PC-9 (cell line): ENCODE measurements around the gene PLAAT4. TPM values are rescaled to one million over a fixed set of nuclear protein-coding genes. Genes with fewer than 3 reads are reported as not detected.

Experiments
- BruUV-seq: library from RNA; stranded (reverse); fragments of 400-500 nt; replicated peaks from 2 replicates; lab custom pipeline; 2021; lab: Mats Ljungman, UMichigan
- CTCF ChIA-PET: fragments of 300-600 bp; sonication (Branson Sonifier 250); formaldehyde crosslinking; loops from one replicate; lab custom pipeline; 2022; ENCODE audit warnings: antibody characterized with exemption; lab: Charles Lee
- POLR2A ChIA-PET: fragments of 300-600 bp; sonication (Branson Sonifier 250); formaldehyde crosslinking; loops from one replicate; lab custom pipeline; 2022; ENCODE audit warnings: antibody characterized with exemption; ENCODE audit not compliant: unreplicated experiment; lab: Charles Lee
- DNase-seq, 2 experiments: peaks; one replicate each; pipeline versions ENCODE4 v3.0.0 to v3.0.0-alpha.2; 2015 to 2022; ENCODE audit warnings: mixed read lengths in 1 of 2
- H2AFZ ChIP-seq: fragments of 200-600 bp; sonication (generic); 2 replicates; pipeline ENCODE4 v1.8.1; 2017; ENCODE audit warnings: antibody characterized with exemption
- H3F3A ChIP-seq: fragments of 200-600 bp; sonication (generic); 2 replicates; pipeline ENCODE4 v1.8.1; 2017; ENCODE audit warnings: antibody characterized with exemption, mild to moderate bottlenecking, low read depth; ENCODE audit not compliant: insufficient read depth
- H3K27ac ChIP-seq: fragments of 200-600 bp; sonication (generic); 2 replicates; pipeline ENCODE4 v1.6.1; 2016; ENCODE audit warnings: mixed run types
- H3K27me3 ChIP-seq: fragments of 200-600 bp; sonication (generic); 2 replicates; pipeline ENCODE4 v1.6.1; 2016; ENCODE audit warnings: low read depth, mixed run types; ENCODE audit not compliant: insufficient read depth
- H3K36me3 ChIP-seq: fragments of 200-600 bp; sonication (generic); 2 replicates; pipeline ENCODE4 v1.6.1; 2016; ENCODE audit warnings: low read depth, mixed run types
- H3K4me1 ChIP-seq: fragments of 200-600 bp; sonication (generic); replicated peaks from 2 replicates; pipeline ENCODE4 v1.6.1; 2016; ENCODE audit warnings: mixed run types; ENCODE audit not compliant: insufficient read depth
- H3K4me2 ChIP-seq: fragments of 200-600 bp; sonication (generic); 2 replicates; pipeline ENCODE4 v1.6.1; 2017; ENCODE audit warnings: mixed run types
- H3K4me3 ChIP-seq: fragments of 200-600 bp; sonication (generic); 2 replicates; pipeline ENCODE4 v1.6.1; 2016; ENCODE audit warnings: mixed run types
- H3K79me2 ChIP-seq: fragments of 200-600 bp; sonication (generic); 2 replicates; pipeline ENCODE4 v1.6.1; 2017; ENCODE audit warnings: low read depth, mixed run types
- H3K9me2 ChIP-seq: fragments of 200-600 bp; sonication (generic); 2 replicates; pipeline ENCODE4 v1.8.1; 2017; ENCODE audit warnings: mild to moderate bottlenecking; ENCODE audit not compliant: insufficient read depth
- H3K9me3 ChIP-seq: fragments of 200-600 bp; sonication (generic); 2 replicates; pipeline ENCODE4 v1.8.1; 2016; ENCODE audit warnings: low read depth; ENCODE audit not compliant: insufficient read depth
- H4K20me1 ChIP-seq: fragments of 200-600 bp; sonication (generic); 2 replicates; pipeline ENCODE4 v1.8.1; 2017; ENCODE audit not compliant: insufficient read depth
- CTCF ChIP-seq: fragments of 200-600 bp; sonication (generic); conservative IDR thresholded peaks from 2 replicates; pipeline ENCODE4 v1.6.1; 2017; ENCODE audit warnings: mixed run types, antibody characterized with exemption, mild to moderate bottlenecking, moderate library complexity
- EZH2 ChIP-seq: fragments of 200-600 bp; sonication (generic); IDR thresholded peaks from 2 replicates; pipeline ENCODE4 v1.8.0; 2017; ENCODE audit warnings: antibody characterized with exemption, low read depth
- intact Hi-C: fragments of 100-400 bp; cut with micrococcal nuclease; formaldehyde crosslinking; loops from one replicate; pipeline ENCODE4 v1.10.0; 2022; ENCODE audit not compliant: unreplicated experiment
- total RNA-seq: library from RNA; stranded (reverse); gene quantifications from 2 replicates; pipeline ENCODE4 v1.2.3, GENCODE V29; 2021

PLAAT4 gene
- total RNA-seq, 1 experiment from 2014 or later: 64.6 TPM

GRCh38 chr11:63586451-63587166 is 50.0 kb downstream of the PLAAT4 start:
- intact Hi-C loops: no loop called here
- no TSS peak for BruUV-seq
- H3K4me2 ChIP-seq: no peak overlapping the region
- H3K4me3 ChIP-seq: no peak overlapping the region
- DNase-seq: no peak
- peaks cover 23% of the 10 kb centered on the region for H3K36me3 ChIP-seq
- H3K79me2 ChIP-seq: no peaks in the 10 kb centered on the region
- H3K9me2 ChIP-seq: no peaks in the 10 kb centered on the region
- TF ChIP-seq EZH2: no peak
- no peak for TF ChIP-seq CTCF
- H3K4me1 ChIP-seq: peaks cover 7% of the 10 kb centered on the region; the same call in 1 of the 2 replicates
- H3F3A ChIP-seq: peaks cover 7% of the 10 kb centered on the region
- CTCF ChIA-PET: interaction anchor here (0.7 kb wide), 1 partner anchor 166 kb away, joined by 7 read pairs; no protein-coding TSS in a partner anchor
- H4K20me1 ChIP-seq: no peaks in the 10 kb centered on the region
- no peaks in the 10 kb centered on the region for H3K27me3 ChIP-seq
- no peak overlapping the region for H3K27ac ChIP-seq
- peaks cover 18% of the 10 kb centered on the region for H3K9me3 ChIP-seq
- POLR2A ChIA-PET: no interaction called here
- no peak overlapping the region for H2AFZ ChIP-seq

GRCh38 chr11:63589000-63589399 is 52.4 kb downstream of the PLAAT4 start:
- no peak overlapping the region for H3K27ac ChIP-seq
- H3K9me2 ChIP-seq: no peaks in the 10 kb centered on the region
- no peaks in the 10 kb centered on the region; the same call in none of the 2 replicates for H3K36me3 ChIP-seq
- 0 out of 2 replicates have a peak, but pooled peaks cover 2% of the 10 kb centered on the region for H4K20me1 ChIP-seq
- CTCF ChIA-PET: interaction anchor here (0.6 to 0.7 kb wide), 2 partner anchors 33 to 84 kb away, joined by 3 to 6 read pairs; no protein-coding TSS in a partner anchor
- no peak overlapping the region for H2AFZ ChIP-seq
- H3K27me3 ChIP-seq: no peaks in the 10 kb centered on the region
- TF ChIP-seq EZH2 (no peak), CTCF (no peak)
- no peak overlapping the region for H3K4me2 ChIP-seq
- POLR2A ChIA-PET: interaction anchor here (0.6 kb wide), 1 partner anchor 419 kb away, joined by 9 read pairs; no protein-coding TSS in a partner anchor
- intact Hi-C loops: no loop called here
- H3F3A ChIP-seq: no peaks in the 10 kb centered on the region; the same call in 1 of the 2 replicates
- no peak for DNase-seq
- no TSS peak for BruUV-seq
- H3K79me2 ChIP-seq: no peaks in the 10 kb centered on the region
- no peaks in the 10 kb centered on the region for H3K4me1 ChIP-seq
- no peaks in the 10 kb centered on the region for H3K9me3 ChIP-seq
- no peak overlapping the region for H3K4me3 ChIP-seq

GRCh38 chr11:63590024-63590788 is 53.6 kb downstream of the PLAAT4 start:
- ChIA-PET POLR2A (interaction anchor here (0.6 kb wide), 1 partner anchor 112 kb away, joined by 4 read pairs; no protein-coding TSS in a partner anchor), CTCF (no interaction called here)
- Histone ChIP-seq H3K9me3 (no peaks in the 10 kb centered on the region), H2AFZ (no peak overlapping the region), H3K79me2 (no peaks in the 10 kb centered on the region), H3K36me3 (no peaks in the 10 kb centered on the region; the same call in 1 of the 2 replicates), H4K20me1 (0 out of 2 replicates have a peak, but pooled peaks cover 2% of the 10 kb centered on the region), H3K4me2 (no peak overlapping the region), H3F3A (no peaks in the 10 kb centered on the region), H3K27ac (no peak overlapping the region), H3K4me1 (no peaks in the 10 kb centered on the region), H3K9me2 (no peaks in the 10 kb centered on the region), H3K27me3 (no peaks in the 10 kb centered on the region), H3K4me3 (no peak overlapping the region)
- TF ChIP-seq CTCF (no peak), EZH2 (no peak)
- no TSS peak for BruUV-seq
- no peak for DNase-seq
- intact Hi-C loops: no loop called here
